HFFc6 (cell line): ENCODE data around the gene TMEM239. TPM values are rescaled to one million over a fixed set of nuclear protein-coding genes. Genes with fewer than 3 reads are reported as not detected.
"Not testable (repeated sequence)": the region's sequence is repeated elsewhere in the genome, so short reads cannot be mapped to it uniquely, and the experiment has no call there.

Source experiments
- DNase-seq: peaks from one replicate; pipeline ENCODE4 v3.0.0-alpha.2; 2018
- H3K27ac Mint-ChIP-seq: 2 replicates; pipeline ENCODE4 v1.8.0; 2020; ENCODE audit warnings: mild to moderate bottlenecking, mixed read lengths
- H3K27me3 Mint-ChIP-seq: 2 replicates; pipeline ENCODE4 v1.8.0; 2021; ENCODE audit warnings: mild to moderate bottlenecking, moderate library complexity, mixed read lengths; ENCODE audit not compliant: insufficient read depth
- H3K36me3 Mint-ChIP-seq: 2 replicates; pipeline ENCODE4 v1.8.0; 2021; ENCODE audit warnings: low read depth, mixed read lengths
- H3K4me1 Mint-ChIP-seq: 2 replicates; pipeline ENCODE4 v1.8.0; 2020; ENCODE audit warnings: low read depth, mixed read lengths
- H3K4me3 Mint-ChIP-seq: 2 replicates; pipeline ENCODE4 v1.8.0; 2020; ENCODE audit warnings: mild to moderate bottlenecking, moderate library complexity, mixed read lengths
- H3K9me3 Mint-ChIP-seq: 2 replicates; pipeline ENCODE4 v1.8.0; 2020; ENCODE audit warnings: mild to moderate bottlenecking, mixed read lengths
- CTCF ChIP-seq: fragments of 200-600 bp; sonication (generic); IDR thresholded peaks from 2 replicates; pipeline ENCODE4 v1.5.0; 2021; ENCODE audit warnings: antibody characterized with exemption, mild to moderate bottlenecking
- total RNA-seq, 6 experiments: library from RNA; stranded (reverse); fragmentation: NEBNext Ultra II Directional; extraction: Animal tissue kit (Norgen Biotek cat#: 25700); gene quantifications; 2 replicates in 1 of 6; 3 replicates in 5 of 6; pipeline ENCODE4 v1.2.3, GENCODE V29; 2021

Gene TMEM239
- total RNA-seq, 6 experiments from 2014 or later, result not detected

DNA sequence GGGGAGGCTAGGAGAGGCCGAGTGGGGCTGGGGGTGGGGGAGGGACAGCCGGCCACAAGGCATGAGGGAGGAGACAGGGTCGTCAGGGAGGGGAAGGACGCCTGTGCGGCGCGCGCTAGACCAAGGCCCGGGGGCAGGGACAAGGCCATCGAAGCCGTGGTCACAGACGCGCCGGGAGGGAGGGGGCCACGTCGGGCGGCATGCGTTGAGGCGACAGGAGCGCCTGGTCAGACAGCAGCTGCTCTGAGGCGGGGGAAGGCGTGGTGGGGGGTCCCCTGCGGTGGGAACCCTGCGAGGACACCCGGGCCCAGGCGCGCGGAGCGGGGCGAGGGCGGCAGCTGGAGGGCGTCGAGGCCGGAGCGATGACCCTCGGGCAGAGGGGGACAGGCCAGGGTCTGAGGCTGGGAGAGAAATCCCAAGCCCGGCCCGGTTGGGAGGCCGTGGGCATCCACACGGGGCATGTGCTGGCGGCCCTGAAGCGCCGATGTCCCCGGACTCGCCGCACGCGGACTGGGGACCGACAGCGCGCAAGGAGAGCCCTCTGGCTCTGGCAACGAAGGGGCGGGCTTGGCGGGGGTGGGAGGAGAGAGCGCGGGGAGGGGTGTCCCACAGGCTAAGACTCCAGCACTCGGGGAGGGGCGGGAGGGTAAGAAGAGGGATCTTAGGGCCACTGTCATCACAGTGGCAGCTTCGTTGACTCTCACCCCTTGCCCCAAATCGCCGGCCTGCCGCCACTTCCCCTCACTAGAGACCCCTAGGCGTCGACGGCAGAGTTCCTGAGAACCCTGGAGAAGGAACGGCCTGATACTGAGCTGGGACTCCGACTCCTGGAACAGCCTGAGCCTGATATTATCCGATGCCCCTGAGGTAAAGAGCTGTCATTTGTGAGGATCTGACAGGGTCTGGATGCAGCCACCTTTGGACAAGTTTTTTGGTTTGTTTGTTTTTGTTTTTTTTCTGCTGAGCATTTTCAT is 5.0 kb downstream of the TMEM239 start:
- no peak for TF ChIP-seq CTCF
- no peak overlapping the region for H3K27ac Mint-ChIP-seq
- peaks cover 24% of the 10 kb centered on the region for H3K4me1 Mint-ChIP-seq
- H3K36me3 Mint-ChIP-seq, result no peaks in the 10 kb centered on the region
- H3K4me3 Mint-ChIP-seq, result no peak overlapping the region
- no peaks in the 10 kb centered on the region for H3K9me3 Mint-ChIP-seq
- H3K27me3 Mint-ChIP-seq, result peaks cover 3% of the 10 kb centered on the region
- DNase-seq, result no peak

GRCh38 chr20:2822073-2822472 is 5.9 kb downstream of the TMEM239 start:
- Mint-ChIP-seq H3K27me3 (peaks cover 3% of the 10 kb centered on the region), H3K27ac (no peak overlapping the region), H3K4me3 (no peak overlapping the region), H3K9me3 (no peaks in the 10 kb centered on the region), H3K36me3 (no peaks in the 10 kb centered on the region), H3K4me1 (peaks cover 18% of the 10 kb centered on the region)
- TF ChIP-seq CTCF, result no peak
- DNase-seq, result no peak

- Mint-ChIP-seq H3K27ac (no peak overlapping the region), H3K4me3 (no peak overlapping the region), H3K27me3 (peaks cover 4% of the 10 kb centered on the region), H3K9me3 (no peaks in the 10 kb centered on the region), H3K36me3 (no peaks in the 10 kb centered on the region), H3K4me1 (peaks cover 7% of the 10 kb centered on the region)
- DNase-seq, result no peak
- no peak for TF ChIP-seq CTCF
These were observed 9.6 kb downstream of the TMEM239 start for GRCh38 chr20:2825761-2826160.

DNA sequence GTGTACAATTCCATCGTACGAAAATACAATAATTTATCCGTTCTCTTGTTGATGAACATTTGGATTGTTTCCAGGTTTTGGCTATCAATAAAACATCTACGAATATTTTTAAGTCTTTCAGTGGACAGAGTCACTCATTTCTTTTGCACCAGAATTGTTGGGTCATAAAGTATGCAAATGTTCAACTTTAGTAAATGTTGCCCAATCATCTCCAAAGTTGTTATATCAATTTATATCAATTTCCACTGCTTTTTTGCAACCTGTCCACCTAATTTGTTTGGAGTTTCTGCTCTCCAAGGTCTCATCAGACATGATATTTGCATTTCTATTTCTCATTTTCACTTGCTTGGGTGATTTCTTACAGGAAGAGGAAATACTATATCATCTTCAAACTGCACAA is 10.5 kb downstream of the TMEM239 start:
- Mint-ChIP-seq H3K36me3 (no peaks in the 10 kb centered on the region), H3K27ac (no peak overlapping the region), H3K27me3 (peaks cover 4% of the 10 kb centered on the region), H3K9me3 (no peaks in the 10 kb centered on the region), H3K4me1 (peaks cover 9% of the 10 kb centered on the region), H3K4me3 (no peak overlapping the region)
- TF ChIP-seq CTCF, result no peak
- DNase-seq, result no peak

DNA sequence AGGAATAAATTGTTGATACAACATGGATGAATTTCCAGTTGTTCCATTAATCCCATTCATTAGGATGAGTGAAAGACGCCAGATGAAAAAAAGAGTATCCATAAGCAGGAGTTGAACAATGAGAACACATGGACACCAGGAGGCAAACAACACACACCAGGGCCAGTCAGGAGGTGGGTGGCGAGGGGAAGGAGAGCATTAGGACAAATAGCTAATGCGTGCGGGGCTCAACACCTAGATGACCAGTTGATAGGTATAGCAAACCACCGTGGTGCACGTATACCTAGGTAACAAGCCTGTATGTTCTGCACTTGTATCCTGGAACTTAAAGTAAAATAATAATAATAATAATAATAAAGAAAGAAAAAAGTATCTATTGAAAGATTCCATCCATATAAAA is 13.2 kb downstream of the TMEM239 start:
- Mint-ChIP-seq H3K27ac (no peak overlapping the region), H3K4me1 (peaks cover 20% of the 10 kb centered on the region), H3K4me3 (no peak overlapping the region), H3K9me3 (no peaks in the 10 kb centered on the region), H3K27me3 (peaks cover 4% of the 10 kb centered on the region), H3K36me3 (no peaks in the 10 kb centered on the region)
- no peak for DNase-seq
- TF ChIP-seq CTCF, result no peak

GRCh38 chr20:2831206-2831605 is 15.0 kb downstream of the TMEM239 start:
- not testable (repeated sequence) for H3K36me3 Mint-ChIP-seq, H3K27ac Mint-ChIP-seq, DNase-seq, H3K27me3 Mint-ChIP-seq, H3K9me3 Mint-ChIP-seq, H3K4me3 Mint-ChIP-seq
- peaks cover 13% of the 10 kb centered on the region for H3K4me1 Mint-ChIP-seq
